DOHH2 (cell line): Measurements from ENCODE around the gene WDR7.

Experiments used
- H3F3A ChIP-seq: fragments of 200-600 bp; sonication (generic), shearing (Covaris generic); 2 replicates; pipeline ENCODE4 v1.6.0; 2016; ENCODE audit warnings: antibody characterized with exemption, mild to moderate bottlenecking; ENCODE audit not compliant: control insufficient read depth, insufficient read depth
- H3K27ac ChIP-seq: fragments of 200-600 bp; sonication (generic); 2 replicates; pipeline ENCODE4 v1.5.1; 2014; ENCODE audit warnings: low read depth, mild to moderate bottlenecking, low read length, moderate library complexity
- H3K27me3 ChIP-seq: fragments of 200-600 bp; sonication (generic); 2 replicates; pipeline ENCODE4 v1.6.1; 2014; ENCODE audit warnings: mild to moderate bottlenecking, low read length, mixed read lengths; ENCODE audit not compliant: control insufficient read depth
- H3K36me3 ChIP-seq: fragments of 200-600 bp; sonication (generic); 2 replicates; pipeline ENCODE4 v1.6.1; 2014; ENCODE audit warnings: mild to moderate bottlenecking, low read length, moderate library complexity, mixed read lengths; ENCODE audit not compliant: control insufficient read depth
- H3K4me1 ChIP-seq: fragments of 200-600 bp; sonication (generic); 2 replicates; pipeline ENCODE4 v1.6.1; 2014; ENCODE audit warnings: mild to moderate bottlenecking, low read length, mixed read lengths; ENCODE audit not compliant: control insufficient read depth
- H3K4me2 ChIP-seq: fragments of 200-600 bp; sonication (generic); 2 replicates; pipeline ENCODE4 v1.6.0; 2014; ENCODE audit warnings: mild to moderate bottlenecking, low read length, moderate library complexity
- H3K4me3 ChIP-seq: fragments of 200-600 bp; sonication (generic); 2 replicates; pipeline ENCODE4 v1.5.1; 2014; ENCODE audit warnings: mild to moderate bottlenecking, low read length, mixed read lengths
- H3K79me2 ChIP-seq: fragments of 200-600 bp; sonication (generic); 2 replicates; pipeline ENCODE4 v1.6.1; 2014; ENCODE audit warnings: mild to moderate bottlenecking, low read length, mixed read lengths; ENCODE audit not compliant: control insufficient read depth
- H3K9me2 ChIP-seq: fragments of 200-600 bp; sonication (generic); replicated peaks from 2 replicates; pipeline ENCODE4 v1.6.1; 2014; ENCODE audit warnings: mild to moderate bottlenecking, low read length, mixed read lengths; ENCODE audit not compliant: control insufficient read depth
- H3K9me3 ChIP-seq: fragments of 200-600 bp; sonication (generic); 2 replicates; pipeline ENCODE4 v1.6.1; 2014; ENCODE audit warnings: antibody characterized with exemption, low read length, mixed read lengths; ENCODE audit not compliant: control insufficient read depth, insufficient read depth
- H4K20me1 ChIP-seq: fragments of 200-600 bp; sonication (generic); 2 replicates; pipeline ENCODE4 v1.6.0; 2014; ENCODE audit warnings: low read depth, mild to moderate bottlenecking, antibody characterized with exemption, low read length, moderate library complexity; ENCODE audit not compliant: control insufficient read depth, insufficient read depth
- CTCF ChIP-seq: fragments of 200-600 bp; sonication (generic); IDR thresholded peaks from one replicate; pipeline ENCODE4 v1.5.1; 2014; ENCODE audit warnings: antibody characterized with exemption, mild to moderate bottlenecking, low read depth, low read length; ENCODE audit not compliant: poor library complexity, severe bottlenecking
- EZH2phosphoT487 ChIP-seq: fragments of 200-600 bp; sonication (generic); IDR thresholded peaks from 2 replicates; pipeline ENCODE4 v1.6.1; 2017; ENCODE audit warnings: borderline replicate concordance, mild to moderate bottlenecking, antibody characterized with exemption, low read length, moderate library complexity, mixed read lengths

WDR7 gene

GRCh38 chr18:57035590-57035989 is 384.4 kb downstream of the WDR7 start:
- Histone ChIP-seq H3K79me2 (no peaks in the 10 kb centered on the region), H3K9me2 (no peaks in the 10 kb centered on the region), H4K20me1 (no peaks in the 10 kb centered on the region), H3K9me3 (no peaks in the 10 kb centered on the region), H3K36me3 (no peaks in the 10 kb centered on the region), H3K27me3 (no peaks in the 10 kb centered on the region), H3F3A (no peaks in the 10 kb centered on the region), H3K4me1 (no peaks in the 10 kb centered on the region), H3K4me3 (no peak overlapping the region), H3K4me2 (no peak overlapping the region), H3K27ac (no peak overlapping the region)
- TF ChIP-seq EZH2phosphoT487 (no peak), CTCF (no peak)

GRCh38 chr18:57038395-57038794 is 387.2 kb downstream of the WDR7 start:
- H3K9me3 ChIP-seq: no peaks in the 10 kb centered on the region
- no peaks in the 10 kb centered on the region for H3F3A ChIP-seq
- no peak overlapping the region for H3K27ac ChIP-seq
- no peak overlapping the region for H3K4me3 ChIP-seq
- H3K4me1 ChIP-seq: no peaks in the 10 kb centered on the region
- TF ChIP-seq CTCF (no peak), EZH2phosphoT487 (no peak)
- no peaks in the 10 kb centered on the region; the same call in 1 of the 2 replicates for H3K27me3 ChIP-seq
- H3K4me2 ChIP-seq: no peak overlapping the region
- H3K9me2 ChIP-seq: no peaks in the 10 kb centered on the region
- no peaks in the 10 kb centered on the region for H4K20me1 ChIP-seq
- no peaks in the 10 kb centered on the region for H3K79me2 ChIP-seq
- H3K36me3 ChIP-seq: no peaks in the 10 kb centered on the region

- Histone ChIP-seq H4K20me1 (no peaks in the 10 kb centered on the region), H3K27me3 (peaks cover 9% of the 10 kb centered on the region; the same call in 1 of the 2 replicates), H3K36me3 (no peaks in the 10 kb centered on the region), H3K9me3 (no peaks in the 10 kb centered on the region), H3K4me2 (no peak overlapping the region), H3K9me2 (no peaks in the 10 kb centered on the region), H3K4me3 (no peak overlapping the region), H3K27ac (no peak overlapping the region), H3K79me2 (no peaks in the 10 kb centered on the region), H3F3A (no peaks in the 10 kb centered on the region), H3K4me1 (no peaks in the 10 kb centered on the region)
- TF ChIP-seq EZH2phosphoT487: no peak
- TF ChIP-seq CTCF: no peak
Measured at GRCh38 chr18:57040175-57040574, 389.0 kb downstream of the WDR7 start.
